GM13976 (cell line): ENCODE measurements around the gene F2RL3.

Experiments used
- DNase-seq: peaks from one replicate; pipeline ENCODE4 v3.0.0; 2012; ENCODE audit warnings: low spot score
- in situ Hi-C: fragments of 300-500 bp; cut with MboI; formaldehyde crosslinking; loops from one replicate; pipeline ENCODE4 v1.12.0; 2022; ENCODE audit warnings: low sequenced_read_pairs, mixed read lengths, inconsistent platforms; ENCODE audit not compliant: unreplicated experiment
- TF ChIP-seq, protein P1 (sequence below): IDR thresholded peaks from 2 replicates; pipeline ENCODE4 v1.5.1; 2012; ENCODE audit warnings: borderline replicate concordance, mild to moderate bottlenecking; ENCODE audit not compliant: insufficient read depth; ENCODE audit errors: extremely low read depth, missing control alignments, control extremely low read depth

The F2RL3 gene

DNA sequence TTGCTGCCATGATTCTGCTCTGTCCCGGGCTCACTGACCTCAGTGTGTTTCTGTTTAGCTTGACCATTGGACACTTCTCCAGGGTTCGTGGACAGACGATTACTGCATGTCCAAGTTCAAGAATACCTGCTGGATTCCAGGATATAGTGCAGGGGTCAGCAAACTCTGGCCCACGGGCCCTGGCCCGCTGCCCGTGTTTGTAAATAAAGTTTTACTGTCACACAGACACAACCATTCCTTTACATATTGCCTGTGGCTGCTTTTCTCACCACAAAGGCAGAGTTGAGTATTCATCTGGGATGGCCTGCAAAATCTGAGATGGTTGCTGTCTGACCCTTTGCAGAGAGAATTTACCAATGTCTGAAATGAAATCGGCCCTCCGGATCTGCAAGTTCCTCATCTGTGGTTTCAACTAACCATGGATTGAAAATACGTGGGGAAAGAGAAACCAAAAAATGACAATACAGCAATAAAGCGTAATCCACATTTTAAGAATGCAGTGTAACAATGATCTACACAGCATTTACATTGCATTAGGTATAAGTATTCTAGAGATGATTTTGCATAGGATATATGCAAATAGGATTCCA, 25.9 kb upstream of the F2RL3 start:
- in situ Hi-C loops, result no loop called here
- DNase-seq, result peak; percentile 51
- TF ChIP-seq, protein P1, sequence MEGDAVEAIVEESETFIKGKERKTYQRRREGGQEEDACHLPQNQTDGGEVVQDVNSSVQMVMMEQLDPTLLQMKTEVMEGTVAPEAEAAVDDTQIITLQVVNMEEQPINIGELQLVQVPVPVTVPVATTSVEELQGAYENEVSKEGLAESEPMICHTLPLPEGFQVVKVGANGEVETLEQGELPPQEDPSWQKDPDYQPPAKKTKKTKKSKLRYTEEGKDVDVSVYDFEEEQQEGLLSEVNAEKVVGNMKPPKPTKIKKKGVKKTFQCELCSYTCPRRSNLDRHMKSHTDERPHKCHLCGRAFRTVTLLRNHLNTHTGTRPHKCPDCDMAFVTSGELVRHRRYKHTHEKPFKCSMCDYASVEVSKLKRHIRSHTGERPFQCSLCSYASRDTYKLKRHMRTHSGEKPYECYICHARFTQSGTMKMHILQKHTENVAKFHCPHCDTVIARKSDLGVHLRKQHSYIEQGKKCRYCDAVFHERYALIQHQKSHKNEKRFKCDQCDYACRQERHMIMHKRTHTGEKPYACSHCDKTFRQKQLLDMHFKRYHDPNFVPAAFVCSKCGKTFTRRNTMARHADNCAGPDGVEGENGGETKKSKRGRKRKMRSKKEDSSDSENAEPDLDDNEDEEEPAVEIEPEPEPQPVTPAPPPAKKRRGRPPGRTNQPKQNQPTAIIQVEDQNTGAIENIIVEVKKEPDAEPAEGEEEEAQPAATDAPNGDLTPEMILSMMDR, result no peak

GRCh38 chr19:16867211-16867610, 21.6 kb upstream of the F2RL3 start:
- in situ Hi-C loops, result no loop called here
- no peak for DNase-seq
- TF ChIP-seq, protein P1, result no peak

- TF ChIP-seq, protein P1, result no peak
- in situ Hi-C loops, result no loop called here
- no peak for DNase-seq
These were observed 20.2 kb upstream of the F2RL3 start for GRCh38 chr19:16868423-16869130.

DNA sequence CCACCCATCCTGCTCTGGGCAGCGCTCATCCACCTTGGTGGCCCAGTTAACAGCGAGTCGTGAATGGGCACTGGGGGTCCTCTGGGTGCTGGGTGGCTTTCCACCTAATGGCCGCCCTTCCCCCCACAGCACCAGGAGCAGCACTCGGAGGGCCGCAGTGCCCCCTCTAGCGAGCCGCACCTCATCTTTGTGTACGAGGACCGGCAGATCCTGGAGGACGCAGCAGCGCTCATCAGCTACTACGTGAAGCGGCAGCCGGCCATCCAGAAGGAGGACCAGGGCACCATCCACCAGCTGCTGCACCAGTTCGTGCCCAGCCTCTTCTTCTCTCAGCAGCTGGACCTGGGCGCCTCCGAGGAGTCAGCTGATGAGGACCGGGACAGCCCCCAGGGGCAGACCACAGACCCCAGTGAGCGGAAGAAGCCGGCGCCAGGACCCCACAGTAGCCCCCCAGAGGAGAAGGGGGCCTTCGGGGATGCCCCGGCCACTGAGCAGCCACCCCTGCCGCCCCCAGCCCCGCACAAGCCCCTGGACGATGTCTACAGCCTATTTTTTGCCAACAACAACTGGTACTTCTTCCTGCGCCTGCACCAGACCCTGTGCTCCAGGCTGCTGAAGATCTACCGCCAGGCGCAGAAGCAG, 19.3 kb upstream of the F2RL3 start:
- DNase-seq, result no peak
- in situ Hi-C loops, result no loop called here
- TF ChIP-seq, protein P1, result no peak

GRCh38 chr19:16871871-16872270, 16.9 kb upstream of the F2RL3 start:
- in situ Hi-C loops, result no loop called here

DNA sequence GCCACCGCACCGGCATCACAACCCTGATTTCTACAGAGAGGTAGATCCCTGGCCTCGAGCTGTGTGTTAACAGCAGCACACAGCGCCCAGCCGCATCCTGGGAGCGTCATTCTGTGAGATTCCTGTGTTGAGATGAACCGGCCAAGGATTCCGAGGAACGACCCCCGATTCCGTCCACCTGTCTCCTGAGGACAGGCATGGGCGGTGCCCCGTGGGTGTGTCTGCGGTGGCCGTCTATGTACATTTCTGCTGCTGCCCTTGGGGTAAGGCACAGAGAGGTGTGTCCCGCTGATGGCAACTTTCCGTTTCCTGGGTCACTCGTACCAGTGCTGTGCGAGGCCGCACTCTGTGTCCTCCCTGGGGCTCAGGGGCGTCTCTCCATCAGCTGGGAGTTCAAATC, 16.1 kb upstream of the F2RL3 start:
- in situ Hi-C loops, result no loop called here
- TF ChIP-seq, protein P1, result no peak
- DNase-seq, result no peak

More at GRCh38 chr19:16871871-16872270, 16.9 kb upstream of the F2RL3 start:
- no peak for DNase-seq
- TF ChIP-seq, protein P1, result no peak
